ENCODE measurements around the gene SLC25A48. TPM values are rescaled to one million over a fixed set of nuclear protein-coding genes. Genes with fewer than 3 reads are reported as not detected.

Gene SLC25A48
- total RNA-seq, 1 experiment from 2014 or later: not detected

- Histone ChIP-seq H3F3A (ENCODE audit: insufficient read depth, low read depth) (no peaks in the 10 kb centered on the region), H3K4me3 (no peak overlapping the region), H3K36me3 (ENCODE audit: low read depth) (no peaks in the 10 kb centered on the region), H3K4me2 (no peak overlapping the region), H3K9me2 (ENCODE audit: insufficient read depth) (no peaks in the 10 kb centered on the region), H3K9me3 (ENCODE audit: insufficient read depth, low read depth) (no peaks in the 10 kb centered on the region), H2AFZ (no peak overlapping the region), H4K20me1 (ENCODE audit: insufficient read depth) (no peaks in the 10 kb centered on the region), H3K27ac (no peak overlapping the region), H3K27me3 (ENCODE audit: insufficient read depth, low read depth) (peaks cover 20% of the 10 kb centered on the region), H3K79me2 (ENCODE audit: low read depth) (no peaks in the 10 kb centered on the region), H3K4me1 (replicated peaks; ENCODE audit: insufficient read depth) (peaks cover 19% of the 10 kb centered on the region)
- CTCF ChIA-PET: interaction anchor here (0.7 kb wide), 1 partner anchor 306 kb away, joined by 3 read pairs; no protein-coding TSS in a partner anchor
- POLR2A ChIA-PET (ENCODE audit: unreplicated experiment): no interaction called here
- BruUV-seq (replicated peaks): no TSS peak
- no peak for TF ChIP-seq EZH2 (IDR thresholded peaks at IDR 0.05; ENCODE audit: low read depth)
- no peak for TF ChIP-seq CTCF (conservative IDR thresholded peaks at IDR 0.05)
- DNase-seq: no peak
- intact Hi-C loops (cut with micrococcal nuclease; ENCODE audit: unreplicated experiment): no loop called here
Measured at GRCh38 chr5:135883441-135883840, 49.0 kb downstream of the SLC25A48 start.

GRCh38 chr5:135885031-135885430 is 50.6 kb downstream of the SLC25A48 start:
- H3K4me2 ChIP-seq: no peak overlapping the region
- POLR2A ChIA-PET (ENCODE audit: unreplicated experiment): no interaction called here
- no peaks in the 10 kb centered on the region for H3K79me2 ChIP-seq (ENCODE audit: low read depth)
- H4K20me1 ChIP-seq (ENCODE audit: insufficient read depth): no peaks in the 10 kb centered on the region
- H3K4me1 ChIP-seq (replicated peaks; ENCODE audit: insufficient read depth): peaks cover 19% of the 10 kb centered on the region
- no peak overlapping the region for H3K27ac ChIP-seq
- TF ChIP-seq EZH2 (IDR thresholded peaks at IDR 0.05; ENCODE audit: low read depth) (no peak), CTCF (conservative IDR thresholded peaks at IDR 0.05) (no peak)
- no peak overlapping the region for H2AFZ ChIP-seq
- peaks cover 20% of the 10 kb centered on the region for H3K27me3 ChIP-seq (ENCODE audit: insufficient read depth, low read depth)
- no peaks in the 10 kb centered on the region for H3F3A ChIP-seq (ENCODE audit: insufficient read depth, low read depth)
- DNase-seq: no peak
- H3K9me2 ChIP-seq (ENCODE audit: insufficient read depth): no peaks in the 10 kb centered on the region
- no peak overlapping the region for H3K4me3 ChIP-seq
- no peaks in the 10 kb centered on the region for H3K36me3 ChIP-seq (ENCODE audit: low read depth)
- intact Hi-C loops (cut with micrococcal nuclease; ENCODE audit: unreplicated experiment): no loop called here
- CTCF ChIA-PET: no interaction called here
- no TSS peak for BruUV-seq (replicated peaks)
- no peaks in the 10 kb centered on the region for H3K9me3 ChIP-seq (ENCODE audit: insufficient read depth, low read depth)

- no peaks in the 10 kb centered on the region for H4K20me1 ChIP-seq (ENCODE audit: insufficient read depth)
- H3K27ac ChIP-seq: no peak overlapping the region
- BruUV-seq (replicated peaks): no TSS peak
- H3K9me3 ChIP-seq (ENCODE audit: insufficient read depth, low read depth): no peaks in the 10 kb centered on the region
- H3K36me3 ChIP-seq (ENCODE audit: low read depth): no peaks in the 10 kb centered on the region
- no peak overlapping the region for H3K4me2 ChIP-seq
- H3F3A ChIP-seq (ENCODE audit: insufficient read depth, low read depth): no peaks in the 10 kb centered on the region
- no peak overlapping the region for H3K4me3 ChIP-seq
- H3K4me1 ChIP-seq (replicated peaks; ENCODE audit: insufficient read depth): peaks cover 15% of the 10 kb centered on the region
- peaks cover 20% of the 10 kb centered on the region for H3K27me3 ChIP-seq (ENCODE audit: insufficient read depth, low read depth)
- no peaks in the 10 kb centered on the region for H3K79me2 ChIP-seq (ENCODE audit: low read depth)
- TF ChIP-seq EZH2 (IDR thresholded peaks at IDR 0.05; ENCODE audit: low read depth): no peak
- no peak for TF ChIP-seq CTCF (conservative IDR thresholded peaks at IDR 0.05)
- DNase-seq: no peak
- H3K9me2 ChIP-seq (ENCODE audit: insufficient read depth): no peaks in the 10 kb centered on the region
- intact Hi-C loops (cut with micrococcal nuclease; ENCODE audit: unreplicated experiment): loop anchor here (2.0 kb wide), 1 partner anchor 289 kb away; no protein-coding TSS in a partner anchor
- CTCF ChIA-PET: no interaction called here
- no peak overlapping the region for H2AFZ ChIP-seq
- POLR2A ChIA-PET (ENCODE audit: unreplicated experiment): no interaction called here
Measured at GRCh38 chr5:135886136-135886535, 51.7 kb downstream of the SLC25A48 start.
